CD4-positive, CD25-positive, alpha-beta regulatory T cell (primary cell): ENCODE measurements around the gene TPK1. TPM values are rescaled to one million over a fixed set of nuclear protein-coding genes. Genes with fewer than 3 reads are reported as not detected.

Experiments
- ATAC-seq, 2 donors: fragments of 150-1000 bp; cut with Tn5 transposase; one replicate each; pipeline ENCODE4 v1.10.0; 2021; ENCODE audit warnings: low read depth in 2 of 2, moderate number of reproducible peaks in 2 of 2, moderate library complexity in 1 of 2
- DNase-seq, 3 donors: peaks; one replicate each; pipeline versions ENCODE4 v3.0.0 to v3.0.0-alpha.2; 2012 to 2022; ENCODE audit warnings: mixed read lengths in 1 of 3
- H3K27ac ChIP-seq: one replicate; pipeline ENCODE4 v1.7.0; 2013; ENCODE audit warnings: mild to moderate bottlenecking, low read length; ENCODE audit not compliant: insufficient read depth, poor library complexity, severe bottlenecking
- H3K27me3 ChIP-seq: one replicate; pipeline ENCODE4 v1.7.0; 2013; ENCODE audit warnings: low read length; ENCODE audit not compliant: control insufficient read depth, insufficient read depth
- H3K36me3 ChIP-seq: one replicate; pipeline ENCODE4 v1.7.0; 2013; ENCODE audit warnings: mild to moderate bottlenecking, low read length, moderate library complexity; ENCODE audit not compliant: control insufficient read depth, insufficient read depth
- H3K4me1 ChIP-seq: 2 replicates; pipeline ENCODE4 v1.7.0; 2013; ENCODE audit warnings: mild to moderate bottlenecking, low read length; ENCODE audit not compliant: insufficient read depth, control insufficient read depth, poor library complexity, severe bottlenecking
- H3K4me3 ChIP-seq: one replicate; pipeline ENCODE4 v1.7.0; 2013; ENCODE audit warnings: low read depth, mild to moderate bottlenecking, low read length, moderate library complexity
- H3K9me3 ChIP-seq, 2 experiments: 1 replicate in 1 of 2; 2 replicates in 1 of 2; pipeline ENCODE4 v1.7.0; 2013; ENCODE audit warnings: low read length in 2 of 2, mild to moderate bottlenecking in 1 of 2, moderate library complexity in 1 of 2; ENCODE audit not compliant: control insufficient read depth in 2 of 2
- H3K27ac Mint-ChIP-seq, 3 donors: one replicate each; pipeline ENCODE4 v1.8.0; 2020 to 2022; ENCODE audit warnings: mild to moderate bottlenecking in 3 of 3, mixed read lengths in 3 of 3, moderate library complexity in 2 of 3
- H3K27me3 Mint-ChIP-seq: one replicate; pipeline ENCODE4 v1.8.0; 2022; ENCODE audit warnings: mild to moderate bottlenecking, mixed read lengths
- H3K36me3 Mint-ChIP-seq: one replicate; pipeline ENCODE4 v1.8.0; 2020; ENCODE audit warnings: mixed read lengths
- H3K4me1 Mint-ChIP-seq, 4 donors: one replicate each; pipeline ENCODE4 v1.8.0; 2020 to 2022; ENCODE audit warnings: mixed read lengths in 4 of 4, mild to moderate bottlenecking in 1 of 4
- H3K4me3 Mint-ChIP-seq, 4 donors: one replicate each; pipeline ENCODE4 v1.8.0; 2020 to 2022; ENCODE audit warnings: mild to moderate bottlenecking in 4 of 4, mixed read lengths in 4 of 4, moderate library complexity in 3 of 4
- H3K9me3 Mint-ChIP-seq, 7 donors: one replicate each; pipeline ENCODE4 v1.8.0; 2020 to 2022; ENCODE audit warnings: mixed read lengths in 7 of 7, mild to moderate bottlenecking in 3 of 7, moderate library complexity in 2 of 7
- polyA plus RNA-seq, 4 donors: library from polyadenylated mRNA; unstranded; fragments of 300-500 nt; fragmentation: Illumina TruSeq; gene quantifications; one replicate each; pipeline ENCODE4 v1.2.3, GENCODE V29; 2021
- total RNA-seq: library from RNA; stranded (reverse); gene quantifications from one replicate; pipeline ENCODE4 v1.2.3, GENCODE V29; 2022

The TPK1 gene
- total and polyA plus RNA-seq, 5 donors from 2014 or later: 30.5 to 38.8 (median 31.6) TPM

DNA sequence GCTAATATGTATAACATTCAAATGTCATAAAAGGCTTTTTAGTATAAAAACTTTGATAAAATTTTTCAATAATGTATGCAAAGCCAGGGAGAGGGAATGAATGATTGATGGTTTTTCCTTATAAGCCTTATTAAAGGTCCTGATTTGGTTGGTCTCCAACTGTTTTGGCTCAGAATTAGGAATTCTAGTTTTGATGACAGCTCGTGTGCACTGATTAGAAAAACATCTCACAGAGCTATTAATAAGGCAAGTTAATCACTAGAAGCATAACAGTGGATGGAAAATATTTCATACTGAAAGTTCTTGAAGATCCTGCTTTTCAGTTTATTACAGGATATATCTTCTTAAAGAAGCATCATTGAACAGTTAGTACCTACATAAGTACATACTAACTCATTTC, 317.5 kb downstream of the TPK1 start:
- Histone ChIP-seq H3K4me3 (no peak overlapping the region), H3K4me1 (no peaks in the 10 kb centered on the region), H3K27me3 (no peaks in the 10 kb centered on the region), H3K27ac (no peak overlapping the region), H3K9me3 (no peaks in the 10 kb centered on the region), H3K36me3 (no peaks in the 10 kb centered on the region)
- no peak overlapping the region for H3K27ac Mint-ChIP-seq
- ATAC-seq: no peak
- no peaks in the 10 kb centered on the region for H3K9me3 Mint-ChIP-seq
- H3K36me3 Mint-ChIP-seq: peaks cover 9% of the 10 kb centered on the region
- no peak overlapping the region for H3K4me3 Mint-ChIP-seq
- no peaks in the 10 kb centered on the region for H3K27me3 Mint-ChIP-seq
- no peak for DNase-seq
- peaks cover 14 to 19% (median 16%) of the 10 kb centered on the region in 4 donors for H3K4me1 Mint-ChIP-seq

DNA sequence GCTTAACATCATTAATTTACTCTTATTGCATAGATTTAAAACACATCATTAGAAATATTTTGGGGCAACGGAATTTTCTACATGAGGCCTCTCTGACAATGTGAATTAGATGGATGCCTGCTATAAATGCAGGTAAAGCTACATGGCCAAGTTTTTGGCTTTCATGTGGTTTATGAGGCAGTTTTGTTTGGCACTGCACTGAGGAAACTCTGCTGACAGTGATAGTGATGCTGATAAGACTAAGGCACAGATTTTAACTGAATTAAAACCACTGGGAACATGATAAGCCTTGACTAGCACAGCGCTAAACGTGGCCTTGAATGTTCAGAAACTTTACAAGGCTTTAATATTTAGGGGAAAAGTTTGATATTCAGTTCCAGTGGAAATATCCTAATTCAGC, 318.1 kb downstream of the TPK1 start:
- Histone ChIP-seq H3K27me3 (no peaks in the 10 kb centered on the region), H3K4me3 (no peak overlapping the region), H3K27ac (no peak overlapping the region), H3K9me3 (no peaks in the 10 kb centered on the region), H3K36me3 (no peaks in the 10 kb centered on the region), H3K4me1 (no peaks in the 10 kb centered on the region)
- H3K9me3 Mint-ChIP-seq: no peaks in the 10 kb centered on the region
- no peaks in the 10 kb centered on the region for H3K27me3 Mint-ChIP-seq
- peaks cover 14 to 19% (median 16%) of the 10 kb centered on the region in 4 donors for H3K4me1 Mint-ChIP-seq
- ATAC-seq (no peak), DNase-seq (peak in 2 of 3 donors; percentile 11 to 13)
- H3K36me3 Mint-ChIP-seq: peaks cover 11% of the 10 kb centered on the region
- H3K4me3 Mint-ChIP-seq: no peak overlapping the region
- no peak overlapping the region for H3K27ac Mint-ChIP-seq

DNA sequence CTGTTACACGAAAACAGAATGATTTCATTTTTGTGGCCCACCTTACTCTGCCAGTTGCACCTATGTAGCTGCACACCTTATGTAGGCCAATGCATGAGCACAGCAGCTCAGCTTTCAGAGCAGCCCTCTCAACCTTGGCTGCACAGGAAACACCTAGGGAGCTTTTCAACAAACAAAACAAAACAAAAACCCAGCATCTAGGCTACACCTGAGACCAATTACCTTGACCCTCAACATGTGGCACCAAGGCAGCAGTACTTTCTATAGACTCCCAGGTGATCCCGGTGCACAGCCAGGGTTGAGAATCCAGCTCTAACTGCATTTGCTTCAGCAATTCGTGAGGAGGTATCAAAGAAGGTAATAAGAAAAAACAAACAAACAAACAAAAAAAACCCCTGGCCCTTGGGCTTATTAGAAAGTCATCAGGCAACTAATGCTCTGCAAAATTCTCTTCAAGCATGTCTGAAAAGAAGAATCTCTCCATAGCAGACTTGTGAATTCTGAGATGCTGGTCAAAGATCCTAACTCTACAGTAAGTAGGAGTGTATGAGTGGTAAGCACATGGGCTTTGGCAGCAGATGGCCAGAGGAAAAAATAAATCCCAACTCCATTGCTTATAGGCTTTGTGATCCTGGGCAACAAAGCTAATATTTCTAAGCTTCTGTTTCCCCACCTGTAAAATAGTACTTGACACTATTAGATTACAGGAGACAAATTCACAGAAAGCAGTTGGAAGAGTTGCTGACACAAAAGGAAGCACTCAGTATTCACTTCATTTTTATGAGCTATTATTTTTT, 318.9 kb downstream of the TPK1 start:
- Mint-ChIP-seq H3K27me3 (no peaks in the 10 kb centered on the region), H3K4me3 (no peak overlapping the region), H3K9me3 (no peaks in the 10 kb centered on the region), H3K36me3 (peaks cover 6% of the 10 kb centered on the region), H3K27ac (peak overlapping the region in 1 of 3 donors; percentile 66), H3K4me1 (peaks cover 14 to 19% (median 16%) of the 10 kb centered on the region in 4 donors)
- no peak for DNase-seq
- Histone ChIP-seq H3K27me3 (no peaks in the 10 kb centered on the region), H3K4me3 (no peak overlapping the region), H3K36me3 (no peaks in the 10 kb centered on the region), H3K27ac (no peak overlapping the region), H3K4me1 (no peaks in the 10 kb centered on the region), H3K9me3 (no peaks in the 10 kb centered on the region)
- ATAC-seq: no peak

DNA sequence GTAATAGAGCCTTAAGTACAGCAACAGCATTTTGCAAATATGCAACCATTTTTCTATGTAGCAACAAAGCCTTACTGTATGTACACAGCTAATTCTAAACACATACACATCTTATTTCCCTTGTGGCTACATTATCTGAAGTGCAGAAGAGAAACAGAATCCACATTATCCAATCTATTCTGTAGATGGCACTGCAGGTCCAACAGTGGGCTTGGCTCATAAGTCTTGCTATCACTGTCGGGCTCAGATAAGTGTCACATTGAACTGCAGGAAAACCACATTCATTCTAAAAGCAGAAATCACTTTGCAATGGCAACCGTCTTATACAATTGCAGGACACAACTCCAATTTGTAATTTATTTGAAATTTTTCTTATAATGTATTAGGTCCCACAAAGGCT, 322.5 kb downstream of the TPK1 start:
- peaks cover 0 to 3% (median 0%) of the 10 kb centered on the region in 7 donors for H3K9me3 Mint-ChIP-seq
- peak overlapping the region in 1 of 3 donors; percentile 64 for H3K27ac Mint-ChIP-seq
- no peaks in the 10 kb centered on the region for H3K9me3 ChIP-seq
- DNase-seq (peak in 1 of 3 donors; percentile 12), ATAC-seq (no peak)
- H3K36me3 ChIP-seq: no peaks in the 10 kb centered on the region
- no peak overlapping the region for H3K4me3 ChIP-seq
- H3K4me3 Mint-ChIP-seq: no peak overlapping the region
- H3K36me3 Mint-ChIP-seq: peaks cover 14% of the 10 kb centered on the region
- no peaks in the 10 kb centered on the region for H3K27me3 ChIP-seq
- no peaks in the 10 kb centered on the region for H3K4me1 ChIP-seq
- no peaks in the 10 kb centered on the region for H3K27me3 Mint-ChIP-seq
- no peak overlapping the region for H3K27ac ChIP-seq
- peaks cover 8 to 14% (median 11%) of the 10 kb centered on the region in 4 donors for H3K4me1 Mint-ChIP-seq

DNA sequence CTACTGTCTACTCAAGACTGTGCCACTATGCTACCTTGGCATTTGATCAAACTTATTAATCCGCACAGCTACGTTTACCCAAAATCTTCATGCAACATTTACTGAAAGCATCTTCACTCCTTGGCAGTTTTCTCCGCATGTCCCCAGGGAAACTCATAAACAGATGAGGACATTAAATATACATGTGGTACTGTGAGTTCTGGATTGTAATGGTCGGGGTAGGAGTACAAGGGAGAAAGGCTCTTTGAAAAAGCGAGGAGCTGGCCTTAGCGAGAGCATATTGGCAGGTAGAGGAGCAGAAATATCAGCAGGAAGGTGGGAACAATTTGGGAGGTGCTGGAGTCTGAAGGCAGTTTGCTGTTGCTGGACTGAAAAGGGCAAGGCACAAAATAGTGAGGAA, 325.2 kb downstream of the TPK1 start:
- no peak for DNase-seq
- Mint-ChIP-seq H3K27me3 (no peaks in the 10 kb centered on the region), H3K36me3 (peaks cover 14% of the 10 kb centered on the region), H3K27ac (no peak overlapping the region), H3K4me3 (no peak overlapping the region), H3K9me3 (peaks cover 0 to 3% (median 0%) of the 10 kb centered on the region in 7 donors), H3K4me1 (peaks cover 0 to 8% (median 4%) of the 10 kb centered on the region in 4 donors)
- H3K36me3 ChIP-seq: no peaks in the 10 kb centered on the region
- H3K27ac ChIP-seq: no peak overlapping the region
- H3K4me1 ChIP-seq: no peaks in the 10 kb centered on the region
- H3K9me3 ChIP-seq: no peaks in the 10 kb centered on the region
- ATAC-seq: no peak
- no peaks in the 10 kb centered on the region for H3K27me3 ChIP-seq
- H3K4me3 ChIP-seq: no peak overlapping the region

DNA sequence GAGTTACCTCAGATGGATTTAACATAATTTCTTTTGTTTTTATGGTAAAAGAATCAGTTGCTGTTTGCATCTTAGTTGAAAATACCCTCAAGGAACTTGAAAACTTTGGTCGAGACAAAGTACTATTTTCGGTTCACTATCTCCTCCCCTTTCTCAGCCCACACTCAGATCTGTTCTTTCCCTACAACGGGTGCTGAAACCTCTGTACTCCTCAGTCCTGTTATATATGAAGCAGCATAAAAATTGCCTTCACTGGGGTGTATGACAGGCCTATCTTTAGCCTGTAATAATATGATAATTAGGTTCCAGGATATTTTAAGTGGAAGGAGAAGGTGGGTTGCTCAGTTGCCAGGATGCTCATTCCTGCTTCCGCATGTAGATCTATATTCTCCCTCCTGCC, 327.2 kb downstream of the TPK1 start:
- Histone ChIP-seq H3K4me3 (no peak overlapping the region), H3K4me1 (no peaks in the 10 kb centered on the region), H3K36me3 (no peaks in the 10 kb centered on the region), H3K27ac (no peak overlapping the region), H3K27me3 (no peaks in the 10 kb centered on the region), H3K9me3 (no peaks in the 10 kb centered on the region)
- peaks cover 14% of the 10 kb centered on the region for H3K36me3 Mint-ChIP-seq
- H3K27me3 Mint-ChIP-seq: no peaks in the 10 kb centered on the region
- H3K27ac Mint-ChIP-seq: no peak overlapping the region
- H3K4me1 Mint-ChIP-seq: peaks cover 0 to 4% (median 1%) of the 10 kb centered on the region in 4 donors
- ATAC-seq (no peak), DNase-seq (no peak)
- H3K9me3 Mint-ChIP-seq: peaks cover 0 to 3% (median 0%) of the 10 kb centered on the region in 7 donors
- no peak overlapping the region for H3K4me3 Mint-ChIP-seq

DNA sequence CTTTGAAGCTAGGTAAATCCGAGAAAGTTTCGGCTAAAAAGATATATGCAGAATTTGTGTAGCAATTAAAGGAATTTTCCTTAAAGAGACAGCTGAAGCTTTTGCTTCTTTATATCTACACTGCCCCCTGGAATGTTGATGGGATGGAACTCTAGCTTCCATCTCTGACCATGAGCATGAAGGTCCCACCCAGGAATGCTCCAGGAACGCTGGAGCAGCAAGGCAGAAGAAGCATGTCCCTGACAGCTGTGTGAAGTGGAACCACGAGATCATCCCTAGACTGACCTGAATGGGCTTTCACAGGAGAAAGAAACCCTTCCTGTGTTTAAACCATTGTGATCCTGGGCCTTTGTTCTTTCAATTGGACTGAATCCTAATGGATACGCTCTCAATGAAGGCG, 332.6 kb downstream of the TPK1 start:
- Histone ChIP-seq H3K36me3 (no peaks in the 10 kb centered on the region), H3K9me3 (no peaks in the 10 kb centered on the region), H3K4me3 (no peak overlapping the region), H3K4me1 (no peaks in the 10 kb centered on the region), H3K27me3 (no peaks in the 10 kb centered on the region), H3K27ac (no peak overlapping the region)
- H3K9me3 Mint-ChIP-seq: peaks cover 0 to 2% (median 0%) of the 10 kb centered on the region in 7 donors
- no peaks in the 10 kb centered on the region for H3K4me1 Mint-ChIP-seq
- H3K36me3 Mint-ChIP-seq: peaks cover 7% of the 10 kb centered on the region
- no peaks in the 10 kb centered on the region for H3K27me3 Mint-ChIP-seq
- H3K4me3 Mint-ChIP-seq: no peak overlapping the region
- DNase-seq: no peak
- H3K27ac Mint-ChIP-seq: no peak overlapping the region
- no peak for ATAC-seq

DNA sequence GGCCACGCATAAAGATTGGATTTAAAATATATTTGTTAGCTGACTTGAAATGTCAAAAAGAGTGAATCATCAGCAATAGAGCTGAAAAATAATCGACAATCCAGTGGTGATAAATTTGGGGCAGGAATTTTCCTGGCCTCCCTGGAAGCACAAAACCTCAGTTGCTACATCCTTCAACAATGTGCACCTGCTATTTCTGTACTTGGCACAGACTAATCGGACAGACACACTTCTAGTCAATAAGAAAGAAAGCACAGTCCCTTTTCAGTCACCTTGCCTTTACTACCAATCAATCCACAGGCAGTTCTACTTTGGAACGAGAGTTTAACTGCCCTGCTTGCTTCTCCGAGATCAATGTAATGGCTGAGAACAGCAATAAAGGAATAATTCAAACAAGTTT, 335.6 kb downstream of the TPK1 start:
- Histone ChIP-seq H3K36me3 (peaks cover under 1% of the 10 kb centered on the region), H3K27me3 (no peaks in the 10 kb centered on the region), H3K4me3 (no peak overlapping the region), H3K27ac (no peak overlapping the region), H3K9me3 (no peaks in the 10 kb centered on the region), H3K4me1 (no peaks in the 10 kb centered on the region)
- no peak for DNase-seq
- Mint-ChIP-seq H3K4me3 (no peak overlapping the region), H3K4me1 (no peaks in the 10 kb centered on the region), H3K27me3 (no peaks in the 10 kb centered on the region), H3K27ac (no peak overlapping the region), H3K9me3 (no peaks in the 10 kb centered on the region), H3K36me3 (peaks cover 7% of the 10 kb centered on the region)
- no peak for ATAC-seq
